NCI-H526 (cell line): ENCODE measurements around the gene NOS1AP.
"Not testable (repeated sequence)": the region's sequence is repeated elsewhere in the genome, so short reads cannot be mapped to it uniquely, and the experiment has no call there.

Source experiments
- DNase-seq, 2 experiments: peaks; one replicate each; lab custom pipeline; 2025; lab: John Stamatoyannopoulos, UW

Gene NOS1AP

GRCh38 chr1:162192763-162193162 is 123.3 kb downstream of the NOS1AP start:
- DNase-seq: no peak

GRCh38 chr1:162193221-162193620 is 123.7 kb downstream of the NOS1AP start:
- DNase-seq: no peak

GRCh38 chr1:162193815-162194214 is 124.3 kb downstream of the NOS1AP start:
- peak; percentile 25 to 47 for DNase-seq

GRCh38 chr1:162195567-162195966 is 126.1 kb downstream of the NOS1AP start:
- no peak for DNase-seq

GRCh38 chr1:162196387-162196786 is 126.9 kb downstream of the NOS1AP start:
- no peak for DNase-seq

GRCh38 chr1:162197041-162197531 is 127.6 kb downstream of the NOS1AP start:
- peak in 1 of 2 experiments; percentile 16 for DNase-seq

GRCh38 chr1:162197615-162198421 is 128.3 kb downstream of the NOS1AP start:
- peak in 1 of 2 experiments; percentile 23 for DNase-seq

GRCh38 chr1:162200096-162200847 is 130.8 kb downstream of the NOS1AP start:
- DNase-seq: no peak

GRCh38 chr1:162201062-162201461 is 131.6 kb downstream of the NOS1AP start:
- DNase-seq: not testable (repeated sequence)

- DNase-seq: no peak
Observed at GRCh38 chr1:162204129-162204822, 134.8 kb downstream of the NOS1AP start.

GRCh38 chr1:162204823-162205155 is 135.3 kb downstream of the NOS1AP start:
- no peak for DNase-seq

GRCh38 chr1:162206300-162206699 is 136.8 kb downstream of the NOS1AP start:
- no peak for DNase-seq

GRCh38 chr1:162206749-162207635 is 137.5 kb downstream of the NOS1AP start:
- DNase-seq: peak in 1 of 2 experiments; percentile 47

- no peak for DNase-seq
Observed at GRCh38 chr1:162207862-162208261, 138.4 kb downstream of the NOS1AP start.

GRCh38 chr1:162210196-162210595 is 140.7 kb downstream of the NOS1AP start:
- no peak for DNase-seq

- no peak for DNase-seq
Observed at GRCh38 chr1:162212713-162213112, 143.2 kb downstream of the NOS1AP start.

- DNase-seq: peak in 1 of 2 experiments; percentile 43
Observed at GRCh38 chr1:162213281-162213912, 143.9 kb downstream of the NOS1AP start.

- DNase-seq: no peak
Observed at GRCh38 chr1:162214202-162214601, 144.7 kb downstream of the NOS1AP start.

- DNase-seq: peak; percentile 86 to 94
Observed at GRCh38 chr1:162215902-162216301, 146.4 kb downstream of the NOS1AP start.

GRCh38 chr1:162216604-162217003 is 147.1 kb downstream of the NOS1AP start:
- no peak for DNase-seq

GRCh38 chr1:162217706-162218105 is 148.2 kb downstream of the NOS1AP start:
- peak in 1 of 2 experiments; percentile 39 for DNase-seq
